Neural cell (in vitro differentiated cells): ENCODE data around the gene NAMPT. TPM values are rescaled to one million over a fixed set of nuclear protein-coding genes. Genes with fewer than 3 reads are reported as not detected.

Experiments
- H2AFZ ChIP-seq: fragments of 200-600, 300-800 bp; sonication (generic), shearing (Covaris generic); 2 replicates; pipeline ENCODE4 v1.6.0; 2014; ENCODE audit warnings: low read depth, mild to moderate bottlenecking, antibody characterized with exemption, low read length, moderate library complexity
- H3F3A ChIP-seq: fragments of 200-600 bp; shearing (Covaris generic); 2 replicates; pipeline ENCODE4 v1.6.1; 2016; ENCODE audit warnings: mild to moderate bottlenecking, moderate library complexity, mixed read lengths, antibody characterized with exemption, low read length; ENCODE audit not compliant: insufficient read depth, poor library complexity, severe bottlenecking
- H3K27ac ChIP-seq: fragments of 200-600, 300-800 bp; sonication (generic), shearing (Covaris generic); 2 replicates; pipeline ENCODE4 v1.5.1; 2014; ENCODE audit warnings: mild to moderate bottlenecking, low read length, moderate library complexity
- H3K27me3 ChIP-seq: fragments of 300-800, 200-600 bp; sonication (generic), shearing (Covaris generic); 2 replicates; pipeline ENCODE4 v1.6.0; 2014; ENCODE audit warnings: mild to moderate bottlenecking, low read depth, low read length, moderate library complexity; ENCODE audit not compliant: insufficient read depth
- H3K36me3 ChIP-seq: fragments of 300-800, 200-600 bp; sonication (generic), shearing (Covaris generic); 2 replicates; pipeline ENCODE4 v1.5.1; 2014; ENCODE audit warnings: mild to moderate bottlenecking, antibody characterized with exemption, low read length, moderate library complexity; ENCODE audit not compliant: insufficient read depth
- H3K4me2 ChIP-seq: fragments of 300-800, 200-600 bp; sonication (generic), shearing (Covaris generic); 2 replicates; pipeline ENCODE4 v1.6.0; 2014; ENCODE audit warnings: mild to moderate bottlenecking, low read length
- H3K4me3 ChIP-seq: fragments of 300-800, 200-600 bp; sonication (generic), shearing (Covaris generic); 2 replicates; pipeline ENCODE4 v1.5.1; 2014; ENCODE audit warnings: mild to moderate bottlenecking, low read length, moderate library complexity
- H3K79me2 ChIP-seq: fragments of 200-600 bp; shearing (Covaris generic); replicated peaks from 2 replicates; pipeline ENCODE4 v1.6.0; 2014; ENCODE audit warnings: mild to moderate bottlenecking, low read length, moderate library complexity; ENCODE audit not compliant: insufficient read depth
- H3K9ac ChIP-seq: fragments of 300-800, 200-600 bp; sonication (generic), shearing (Covaris generic); 2 replicates; pipeline ENCODE4 v1.6.1; 2016; ENCODE audit warnings: mild to moderate bottlenecking, low read length, mixed read lengths
- H3K9me2 ChIP-seq: fragments of 200-600 bp; shearing (Covaris generic); 2 replicates; pipeline ENCODE4 v1.6.1; 2016; ENCODE audit warnings: mild to moderate bottlenecking, low read length, mixed read lengths; ENCODE audit not compliant: insufficient read depth
- H3K9me3 ChIP-seq: fragments of 200-600, 300-800 bp; sonication (generic), shearing (Covaris generic); 2 replicates; pipeline ENCODE4 v1.6.1; 2016; ENCODE audit warnings: mild to moderate bottlenecking, mixed run types, low read length, moderate library complexity, mixed read lengths
- H4K20me1 ChIP-seq: fragments of 200-600 bp; shearing (Covaris generic); 2 replicates; pipeline ENCODE4 v1.6.1; 2016; ENCODE audit warnings: mild to moderate bottlenecking, mixed run types; ENCODE audit not compliant: insufficient read depth
- CTCF ChIP-seq: fragments of 450-650 bp; IDR thresholded peaks from 2 replicates; pipeline ENCODE4 v1.5.1; 2014; ENCODE audit warnings: antibody characterized with exemption, mild to moderate bottlenecking, moderate library complexity; ENCODE audit not compliant: poor library complexity, severe bottlenecking
- EP300 ChIP-seq: fragments of 450-650 bp; conservative IDR thresholded peaks from 2 replicates; pipeline ENCODE4 v1.6.1; 2014; ENCODE audit warnings: antibody characterized with exemption, mild to moderate bottlenecking, moderate library complexity; ENCODE audit not compliant: poor library complexity, severe bottlenecking
- MXI1 ChIP-seq: fragments of 450-650 bp; conservative IDR thresholded peaks from 2 replicates; pipeline ENCODE4 v1.6.1; 2014; ENCODE audit warnings: antibody characterized with exemption, mild to moderate bottlenecking; ENCODE audit not compliant: poor library complexity, severe bottlenecking
- POLR2AphosphoS5 ChIP-seq: IDR thresholded peaks from 2 replicates; pipeline ENCODE4 v1.6.1; 2012
- RAD21 ChIP-seq: fragments of 450-650 bp; conservative IDR thresholded peaks from 2 replicates; pipeline ENCODE4 v1.6.1; 2014; ENCODE audit warnings: antibody characterized with exemption, mild to moderate bottlenecking, moderate library complexity
- REST ChIP-seq: IDR thresholded peaks from 2 replicates; pipeline ENCODE4 v1.6.1; 2012; ENCODE audit warnings: borderline replicate concordance
- SMC3 ChIP-seq: fragments of 450-650 bp; conservative IDR thresholded peaks from 2 replicates; pipeline ENCODE4 v1.6.1; 2014; ENCODE audit warnings: antibody characterized with exemption, mild to moderate bottlenecking, moderate library complexity; ENCODE audit not compliant: poor library complexity
- TAF1 ChIP-seq: IDR thresholded peaks from 2 replicates; pipeline ENCODE4 v1.6.1; 2012; ENCODE audit warnings: low read depth
- polyA plus RNA-seq: library from polyadenylated mRNA; depleted of rRNA; stranded (reverse); fragments of >200 nt; gene quantifications from 2 replicates; pipeline ENCODE4 v1.2.3, GENCODE V29; 2014

The NAMPT gene
- polyA plus RNA-seq, 1 donor from 2014 or later: 34.0 TPM

DNA sequence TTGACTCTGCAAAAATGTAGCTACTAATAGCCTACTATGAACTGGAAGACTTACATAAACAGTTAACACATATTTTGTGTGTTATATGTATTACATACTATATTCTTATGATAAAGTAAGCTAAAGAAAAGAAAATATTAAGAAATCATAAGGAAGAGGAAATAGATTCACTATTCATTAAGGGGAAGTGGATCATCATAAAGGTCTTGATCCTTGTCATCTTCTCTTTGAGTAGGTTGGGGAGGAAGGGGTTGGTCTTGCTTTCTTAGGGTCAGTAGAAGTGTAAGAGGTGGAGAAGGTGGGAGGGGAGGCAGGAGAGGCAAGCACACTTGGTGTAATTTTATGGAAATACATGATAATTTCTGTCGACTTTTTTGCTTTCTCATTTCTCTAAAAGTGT is 81.3 kb downstream of the NAMPT start:
- no peaks in the 10 kb centered on the region for H3F3A ChIP-seq
- no peaks in the 10 kb centered on the region for H4K20me1 ChIP-seq
- no peak overlapping the region for H3K4me3 ChIP-seq
- no peaks in the 10 kb centered on the region for H3K36me3 ChIP-seq
- no peaks in the 10 kb centered on the region for H3K9me3 ChIP-seq
- H3K4me2 ChIP-seq: no peak overlapping the region
- no peak overlapping the region for H2AFZ ChIP-seq
- no peak overlapping the region for H3K9ac ChIP-seq
- TF ChIP-seq EP300: no peak
- no peak overlapping the region for H3K27ac ChIP-seq
- H3K9me2 ChIP-seq: no peaks in the 10 kb centered on the region
- H3K27me3 ChIP-seq: no peaks in the 10 kb centered on the region
- no peaks in the 10 kb centered on the region for H3K79me2 ChIP-seq

DNA sequence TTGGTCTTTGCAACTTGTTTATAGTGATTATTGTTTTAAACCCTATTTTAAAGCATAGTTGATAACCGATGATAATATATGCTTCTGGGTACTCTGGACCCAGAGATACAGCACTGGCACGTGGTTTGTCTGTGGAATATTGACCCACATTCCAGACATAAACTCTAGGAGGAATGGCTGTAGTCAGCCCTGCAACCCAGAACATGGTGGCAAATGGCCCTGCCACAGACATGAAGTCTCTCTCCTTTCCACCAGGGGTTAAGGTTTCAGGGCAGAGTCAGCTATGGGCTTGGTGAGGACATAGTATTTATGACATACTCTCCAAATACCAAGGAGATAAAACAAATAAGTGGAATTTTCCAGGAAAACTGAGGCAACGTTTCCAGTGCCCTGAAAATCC is 83.6 kb downstream of the NAMPT start:
- no peaks in the 10 kb centered on the region for H3K9me2 ChIP-seq
- no peaks in the 10 kb centered on the region for H3F3A ChIP-seq
- no peak overlapping the region for H3K9ac ChIP-seq
- no peaks in the 10 kb centered on the region for H3K36me3 ChIP-seq
- H3K27me3 ChIP-seq: no peaks in the 10 kb centered on the region
- no peak overlapping the region for H2AFZ ChIP-seq
- no peak overlapping the region for H3K4me2 ChIP-seq
- no peak overlapping the region for H3K4me3 ChIP-seq
- TF ChIP-seq RAD21 (no peak), EP300 (no peak), CTCF (no peak), SMC3 (no peak), MXI1 (no peak), POLR2AphosphoS5 (no peak), REST (no peak)
- no peaks in the 10 kb centered on the region for H3K79me2 ChIP-seq
- H3K27ac ChIP-seq: no peak overlapping the region
- no peaks in the 10 kb centered on the region for H4K20me1 ChIP-seq
- H3K9me3 ChIP-seq: no peaks in the 10 kb centered on the region

GRCh38 chr7:106199813-106200364 is 84.9 kb downstream of the NAMPT start:
- H4K20me1 ChIP-seq: no peaks in the 10 kb centered on the region
- no peak overlapping the region for H3K4me2 ChIP-seq
- no peaks in the 10 kb centered on the region for H3K9me3 ChIP-seq
- no peaks in the 10 kb centered on the region for H3K9me2 ChIP-seq
- H3K27me3 ChIP-seq: no peaks in the 10 kb centered on the region
- TF ChIP-seq TAF1: no peak
- no peaks in the 10 kb centered on the region for H3K79me2 ChIP-seq
- H3F3A ChIP-seq: no peaks in the 10 kb centered on the region
- H3K9ac ChIP-seq: no peak overlapping the region
- no peak overlapping the region for H3K27ac ChIP-seq
- no peak overlapping the region for H3K4me3 ChIP-seq
- no peak overlapping the region for H2AFZ ChIP-seq
- no peaks in the 10 kb centered on the region for H3K36me3 ChIP-seq
